Nephron progenitor cell (in vitro differentiated cells): ENCODE data around the gene SLC22A14.

Source experiments
- DNase-seq: peaks from one replicate; pipeline ENCODE4 v3.0.0; 2021
- H3K27ac Mint-ChIP-seq: 2 replicates; pipeline ENCODE4 v1.8.0; 2021; ENCODE audit warnings: mild to moderate bottlenecking, moderate library complexity, mixed read lengths
- H3K27me3 Mint-ChIP-seq: 2 replicates; pipeline ENCODE4 v1.8.0; 2021; ENCODE audit warnings: mild to moderate bottlenecking, low read depth, mixed read lengths; ENCODE audit not compliant: poor library complexity
- H3K36me3 Mint-ChIP-seq: 2 replicates; pipeline ENCODE4 v1.8.0; 2021; ENCODE audit warnings: low read depth, mixed read lengths
- H3K4me1 Mint-ChIP-seq: 2 replicates; pipeline ENCODE4 v1.8.0; 2021; ENCODE audit warnings: mixed read lengths
- H3K4me3 Mint-ChIP-seq: 2 replicates; pipeline ENCODE4 v1.8.0; 2021; ENCODE audit warnings: mild to moderate bottlenecking, moderate library complexity, mixed read lengths
- H3K9me3 Mint-ChIP-seq: 2 replicates; pipeline ENCODE4 v1.8.0; 2021; ENCODE audit warnings: mild to moderate bottlenecking, moderate library complexity, mixed read lengths
- TF ChIP-seq, protein P1 (sequence below): fragments of 200-600 bp; sonication (generic); IDR thresholded peaks from 2 replicates; pipeline ENCODE4 v1.5.0; 2021; ENCODE audit warnings: antibody characterized with exemption

SLC22A14 gene

DNA sequence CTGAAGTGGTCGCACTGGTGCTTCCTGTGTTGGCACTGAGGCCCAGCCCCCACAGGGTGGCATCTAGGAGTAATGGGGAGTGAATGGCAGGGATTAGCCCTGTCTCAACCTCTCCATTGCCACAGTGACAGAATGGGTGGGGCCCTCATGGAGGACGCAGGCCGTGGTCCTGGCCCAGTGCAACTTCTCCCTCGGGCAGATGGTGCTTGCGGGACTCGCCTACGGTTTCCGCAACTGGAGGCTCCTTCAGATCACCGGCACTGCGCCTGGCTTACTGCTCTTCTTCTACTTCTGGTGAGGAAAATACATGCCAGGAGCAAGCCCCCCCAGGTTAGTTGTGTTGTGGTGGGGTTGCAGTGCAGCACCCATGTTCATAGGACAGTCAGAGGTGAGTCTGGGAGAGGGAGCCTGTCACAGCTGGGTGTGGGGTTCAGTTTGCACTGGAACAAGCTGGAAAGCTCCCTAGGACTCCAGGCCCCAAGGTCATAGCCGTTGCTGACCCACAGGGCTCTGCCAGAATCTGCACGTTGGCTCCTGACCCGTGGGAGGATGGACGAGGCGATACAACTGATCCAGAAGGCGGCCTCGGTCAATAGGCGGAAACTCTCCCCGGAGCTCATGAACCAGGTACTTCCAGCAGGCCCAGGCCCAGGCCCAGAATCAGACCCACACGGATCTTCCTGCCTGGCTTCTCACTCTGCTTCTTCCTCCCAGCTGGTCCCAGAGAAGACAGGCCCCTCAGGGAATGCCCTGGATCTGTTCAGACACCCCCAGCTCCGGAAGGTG is 7.0 kb upstream of the SLC22A14 start:
- Mint-ChIP-seq H3K27ac (peak overlapping the region; percentile 15), H3K4me3 (no peak overlapping the region), H3K27me3 (peaks cover 7% of the 10 kb centered on the region), H3K4me1 (no peaks in the 10 kb centered on the region), H3K9me3 (no peaks in the 10 kb centered on the region), H3K36me3 (no peaks in the 10 kb centered on the region)
- DNase-seq = no peak
- TF ChIP-seq, protein P1, sequence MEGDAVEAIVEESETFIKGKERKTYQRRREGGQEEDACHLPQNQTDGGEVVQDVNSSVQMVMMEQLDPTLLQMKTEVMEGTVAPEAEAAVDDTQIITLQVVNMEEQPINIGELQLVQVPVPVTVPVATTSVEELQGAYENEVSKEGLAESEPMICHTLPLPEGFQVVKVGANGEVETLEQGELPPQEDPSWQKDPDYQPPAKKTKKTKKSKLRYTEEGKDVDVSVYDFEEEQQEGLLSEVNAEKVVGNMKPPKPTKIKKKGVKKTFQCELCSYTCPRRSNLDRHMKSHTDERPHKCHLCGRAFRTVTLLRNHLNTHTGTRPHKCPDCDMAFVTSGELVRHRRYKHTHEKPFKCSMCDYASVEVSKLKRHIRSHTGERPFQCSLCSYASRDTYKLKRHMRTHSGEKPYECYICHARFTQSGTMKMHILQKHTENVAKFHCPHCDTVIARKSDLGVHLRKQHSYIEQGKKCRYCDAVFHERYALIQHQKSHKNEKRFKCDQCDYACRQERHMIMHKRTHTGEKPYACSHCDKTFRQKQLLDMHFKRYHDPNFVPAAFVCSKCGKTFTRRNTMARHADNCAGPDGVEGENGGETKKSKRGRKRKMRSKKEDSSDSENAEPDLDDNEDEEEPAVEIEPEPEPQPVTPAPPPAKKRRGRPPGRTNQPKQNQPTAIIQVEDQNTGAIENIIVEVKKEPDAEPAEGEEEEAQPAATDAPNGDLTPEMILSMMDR = no peak

DNA sequence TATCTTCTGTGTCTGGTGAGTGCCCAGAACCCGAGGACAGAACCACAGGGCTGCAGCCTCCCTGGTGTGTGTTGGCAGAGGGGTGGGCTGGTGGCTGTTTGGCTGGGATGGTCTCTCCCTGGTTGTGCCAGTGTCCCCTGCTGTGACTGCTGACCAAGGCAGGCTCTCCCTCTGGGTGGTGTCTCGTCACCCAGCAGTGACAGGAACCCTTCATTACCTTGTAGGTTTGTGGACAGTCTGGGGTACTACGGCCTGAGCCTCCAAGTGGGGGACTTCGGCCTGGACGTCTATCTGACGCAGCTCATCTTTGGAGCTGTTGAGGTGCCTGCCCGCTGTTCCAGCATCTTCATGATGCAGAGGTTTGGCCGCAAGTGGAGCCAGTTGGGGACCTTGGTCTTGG is 6.4 kb upstream of the SLC22A14 start:
- peaks cover 4% of the 10 kb centered on the region for H3K27me3 Mint-ChIP-seq
- H3K9me3 Mint-ChIP-seq = no peaks in the 10 kb centered on the region
- TF ChIP-seq, protein P1 = no peak
- no peaks in the 10 kb centered on the region for H3K4me1 Mint-ChIP-seq
- no peaks in the 10 kb centered on the region for H3K36me3 Mint-ChIP-seq
- H3K27ac Mint-ChIP-seq = no peak overlapping the region
- H3K4me3 Mint-ChIP-seq = no peak overlapping the region
- no peak for DNase-seq

- no peak for DNase-seq
- Mint-ChIP-seq H3K36me3 (no peaks in the 10 kb centered on the region), H3K9me3 (no peaks in the 10 kb centered on the region), H3K27me3 (peaks cover 4% of the 10 kb centered on the region), H3K4me3 (no peak overlapping the region), H3K4me1 (no peaks in the 10 kb centered on the region), H3K27ac (no peak overlapping the region)
- TF ChIP-seq, protein P1 = no peak
Observed at GRCh38 chr3:38276081-38276916, 5.8 kb upstream of the SLC22A14 start.

- no peak overlapping the region for H3K27ac Mint-ChIP-seq
- TF ChIP-seq, protein P1 = no peak
- H3K27me3 Mint-ChIP-seq = peaks cover 4% of the 10 kb centered on the region
- H3K4me3 Mint-ChIP-seq = no peak overlapping the region
- DNase-seq = no peak
- H3K4me1 Mint-ChIP-seq = no peaks in the 10 kb centered on the region
- no peaks in the 10 kb centered on the region for H3K36me3 Mint-ChIP-seq
- H3K9me3 Mint-ChIP-seq = no peaks in the 10 kb centered on the region
Observed at GRCh38 chr3:38276917-38277630, 5.0 kb upstream of the SLC22A14 start.

DNA sequence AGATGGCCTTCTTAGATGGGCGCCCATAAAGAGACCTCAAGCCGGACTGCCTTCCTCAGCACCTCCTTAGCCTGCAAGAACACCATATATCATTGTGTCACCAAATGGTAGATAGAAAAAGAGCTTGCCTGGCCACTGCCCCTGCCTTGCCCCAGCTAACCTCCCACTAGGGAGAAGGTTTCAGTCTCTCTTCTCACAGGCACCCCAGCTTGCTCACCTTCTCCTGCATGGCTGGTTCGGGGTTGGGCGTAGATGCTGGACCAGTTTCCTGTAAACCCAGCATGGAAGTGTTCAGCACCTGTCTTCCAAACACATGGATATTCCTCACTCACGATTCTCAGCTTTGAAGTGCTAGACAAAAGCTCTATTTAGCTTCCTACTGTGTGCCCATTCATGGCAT is 3.3 kb upstream of the SLC22A14 start:
- H3K27ac Mint-ChIP-seq = no peak overlapping the region
- no peak for DNase-seq
- TF ChIP-seq, protein P1 = no peak
- H3K27me3 Mint-ChIP-seq = peaks cover 4% of the 10 kb centered on the region
- H3K36me3 Mint-ChIP-seq = no peaks in the 10 kb centered on the region
- H3K9me3 Mint-ChIP-seq = no peaks in the 10 kb centered on the region
- no peaks in the 10 kb centered on the region for H3K4me1 Mint-ChIP-seq
- no peak overlapping the region for H3K4me3 Mint-ChIP-seq
